C4-2B (cell line): ENCODE results near the gene HHIPL1.

ENCODE experiments used
- CTCF ChIP-seq: fragments of 450-650 bp; conservative IDR thresholded peaks from 2 replicates; pipeline ENCODE4 v1.5.1; 2017; ENCODE audit warnings: mild to moderate bottlenecking
- ZFX ChIP-seq: fragments of 450-650 bp; IDR thresholded peaks from 2 replicates; pipeline ENCODE4 v1.6.1; 2017

GRCh38 chr14:99595524-99595923 lies 49.4 kb upstream of the HHIPL1 start:
- TF ChIP-seq CTCF (no peak), ZFX (no peak)
